OCI-M2 (cell line): ENCODE results near the gene LSM7.
"Not testable (repeated sequence)": the region's sequence is repeated elsewhere in the genome, so short reads cannot be mapped to it uniquely, and the experiment has no call there.

Experiments
- DNase-seq: peaks from one replicate; lab custom pipeline; 2025; ENCODE audit not compliant: unreplicated experiment; lab: John Stamatoyannopoulos, UW

Gene LSM7

GRCh38 chr19:2355168-2356035 is 27.0 kb upstream of the LSM7 start:
- DNase-seq: no peak

- no peak for DNase-seq
These were observed 26.3 kb upstream of the LSM7 start for GRCh38 chr19:2354670-2355069.

GRCh38 chr19:2353887-2354592 is 25.7 kb upstream of the LSM7 start:
- DNase-seq: no peak

- DNase-seq: no peak
These were observed 24.9 kb upstream of the LSM7 start for GRCh38 chr19:2353159-2353886.

- no peak for DNase-seq
These were observed 23.7 kb upstream of the LSM7 start for GRCh38 chr19:2352121-2352520.

GRCh38 chr19:2351591-2351990 is 23.2 kb upstream of the LSM7 start:
- no peak for DNase-seq

- no peak for DNase-seq
These were observed 22.3 kb upstream of the LSM7 start for GRCh38 chr19:2350656-2351055.

- not testable (repeated sequence) for DNase-seq
These were observed 21.4 kb upstream of the LSM7 start for GRCh38 chr19:2349818-2350217.

- DNase-seq: no peak
These were observed 17.6 kb upstream of the LSM7 start for GRCh38 chr19:2345794-2346663.

GRCh38 chr19:2345076-2345475 is 16.7 kb upstream of the LSM7 start:
- DNase-seq: no peak

- DNase-seq: no peak
These were observed 16.0 kb upstream of the LSM7 start for GRCh38 chr19:2344381-2344870.

GRCh38 chr19:2343289-2343982 is 15.1 kb upstream of the LSM7 start:
- DNase-seq: no peak

- DNase-seq: no peak
These were observed 14.4 kb upstream of the LSM7 start for GRCh38 chr19:2342656-2343288.

GRCh38 chr19:2341982-2342381 is 13.6 kb upstream of the LSM7 start:
- no peak for DNase-seq

- DNase-seq: no peak
These were observed 12.9 kb upstream of the LSM7 start for GRCh38 chr19:2341244-2341751.

GRCh38 chr19:2340496-2341243 is 12.3 kb upstream of the LSM7 start:
- no peak for DNase-seq

- DNase-seq: no peak
These were observed 11.4 kb upstream of the LSM7 start for GRCh38 chr19:2339644-2340310.
